Gastroesophageal sphincter (tissue), 3 donors: ENCODE results near the gene MYF6.

ENCODE experiments used
- CTCF ChIP-seq, 4 experiments: fragments of 200-600 bp in 2 of 4; fragments of 450-650 bp in 2 of 4; sonication (generic) in 1 of 4; IDR thresholded peaks; one replicate each; pipeline ENCODE4 v1.5.1; 2017 to 2019; ENCODE audit warnings: antibody characterized with exemption in 4 of 4, mild to moderate bottlenecking in 2 of 4, moderate library complexity in 2 of 4
- POLR2A ChIP-seq, 2 donors: fragments of 450-650 bp; IDR thresholded peaks; one replicate each; pipeline ENCODE4 v1.6.1; 2017; ENCODE audit warnings: antibody characterized with exemption in 2 of 2, mild to moderate bottlenecking in 2 of 2, moderate library complexity in 1 of 2
- POLR2AphosphoS5 ChIP-seq: sonication (generic); formaldehyde crosslinking; IDR thresholded peaks from one replicate; pipeline ENCODE4 v1.6.1; 2017; ENCODE audit warnings: antibody characterized with exemption

DNA sequence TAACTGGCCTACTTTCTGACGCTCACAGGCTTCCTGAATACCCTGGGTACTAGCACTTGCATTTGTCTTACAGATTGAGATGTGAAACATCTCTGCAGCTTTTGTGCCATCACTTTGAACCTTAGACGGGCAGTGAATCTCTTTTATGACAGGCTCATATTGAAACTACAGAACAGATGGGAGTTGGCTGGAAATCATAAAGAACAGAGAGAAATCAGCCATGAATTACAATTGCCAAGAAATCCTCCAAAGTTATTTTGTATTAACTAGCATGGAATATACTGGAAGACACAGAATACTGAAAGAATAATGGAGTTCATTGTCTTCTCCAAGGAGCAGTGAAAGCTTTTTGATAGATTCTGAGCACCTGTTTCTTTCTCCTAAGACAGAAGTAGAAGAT is 42.0 kb downstream of the MYF6 start:
- TF ChIP-seq POLR2A (IDR thresholded peaks at IDR 0.05) (no peak), CTCF (IDR thresholded peaks at IDR 0.05) (no peak), POLR2AphosphoS5 (no peak)
